SK-N-SH (cell line): ENCODE results near the gene WDR83. TPM values are rescaled to one million over a fixed set of nuclear protein-coding genes. Genes with fewer than 3 reads are reported as not detected.

Source experiments
- CTCF ChIA-PET: fragments of 300-600, 350-600 bp; formaldehyde crosslinking; extraction: SDS; loops from one replicate; lab custom pipeline; 2021; lab: Yijun Ruan, JAX
- POLR2A ChIA-PET: fragments of 350-600 bp; sonication (Branson Sonifier 250); formaldehyde crosslinking; extraction: SDS; loops from one replicate; lab custom pipeline; 2020; ENCODE audit warnings: antibody characterized with exemption, inconsistent platforms; lab: Yijun Ruan, JAX
- DNase-seq: peaks from one replicate; pipeline ENCODE4 v3.0.0; 2012
- H2AFZ ChIP-seq: fragments of 200-600 bp; sonication (generic); 2 replicates; pipeline ENCODE4 v1.8.1; 2016; ENCODE audit warnings: antibody characterized with exemption, mild to moderate bottlenecking, low read depth
- H3F3A ChIP-seq: fragments of 200-600 bp; sonication (generic); replicated peaks from 2 replicates; pipeline ENCODE3; 2016; ENCODE audit warnings: antibody characterized with exemption, mild to moderate bottlenecking; ENCODE audit not compliant: insufficient read depth
- H3K27ac ChIP-seq, 2 experiments: fragments of 200-500 bp in 1 of 2; fragments of 200-600 bp in 1 of 2; sonication (Bioruptor generic) in 1 of 2; sonication (generic), shearing (Covaris generic) in 1 of 2; 2 replicates each; pipeline versions ENCODE4 v1.5.1 to v1.6.1; 2014 to 2016; ENCODE audit warnings: low read depth in 2 of 2, inconsistent platforms in 1 of 2, low read length in 1 of 2, mild to moderate bottlenecking in 1 of 2, mixed read lengths in 1 of 2
- H3K27me3 ChIP-seq: fragments of 200-600 bp; sonication (generic), shearing (Covaris generic); 2 replicates; pipeline ENCODE4 v1.6.1; 2016; ENCODE audit warnings: mixed run types; ENCODE audit not compliant: insufficient read depth
- H3K36me3 ChIP-seq, 2 experiments: fragments of 200-500 bp in 1 of 2; fragments of 200-600 bp in 1 of 2; sonication (Bioruptor generic) in 1 of 2; sonication (generic) in 1 of 2; replicated peaks in 1 of 2; 2 replicates each; pipeline versions ENCODE3 to v1.5.1; 2014 to 2016; ENCODE audit warnings: low read length in 1 of 2, mild to moderate bottlenecking in 1 of 2; ENCODE audit not compliant: insufficient read depth in 2 of 2, control insufficient read depth in 1 of 2
- H3K4me1 ChIP-seq, 2 experiments: fragments of 200-500 bp in 1 of 2; fragments of 200-600 bp in 1 of 2; sonication (Bioruptor generic) in 1 of 2; sonication (generic), shearing (Covaris generic) in 1 of 2; 2 replicates each; pipeline versions ENCODE4 v1.5.1 to v1.6.1; 2014 to 2016; ENCODE audit warnings: low read depth in 1 of 2, low read length in 1 of 2, mixed run types in 1 of 2; ENCODE audit not compliant: insufficient read depth in 2 of 2, control insufficient read depth in 1 of 2
- H3K4me2 ChIP-seq: fragments of 200-600 bp; sonication (generic), shearing (Covaris generic); 2 replicates; pipeline ENCODE4 v1.6.1; 2017; ENCODE audit warnings: mixed run types
- H3K4me3 ChIP-seq, 2 experiments: fragments of 200-500 bp in 1 of 2; fragments of 200-600 bp in 1 of 2; sonication (Bioruptor generic) in 1 of 2; sonication (generic), shearing (Covaris generic) in 1 of 2; 2 replicates each; pipeline versions ENCODE4 v1.5.1 to v1.8.1; 2014 to 2016; ENCODE audit warnings: low read depth in 2 of 2, inconsistent platforms in 1 of 2, low read length in 1 of 2, mild to moderate bottlenecking in 1 of 2, mixed read lengths in 1 of 2, moderate library complexity in 1 of 2
- H3K79me2 ChIP-seq: fragments of 200-600 bp; sonication (generic); 2 replicates; pipeline ENCODE4 v1.8.1; 2017; ENCODE audit warnings: mild to moderate bottlenecking; ENCODE audit not compliant: insufficient read depth
- H3K9ac ChIP-seq: fragments of 200-600 bp; sonication (generic); 2 replicates; pipeline ENCODE4 v1.6.1; 2017; ENCODE audit warnings: mixed run types
- H3K9me2 ChIP-seq: fragments of 200-600 bp; sonication (generic); 2 replicates; pipeline ENCODE4 v1.6.1; 2017; ENCODE audit warnings: mixed run types
- H3K9me3 ChIP-seq: fragments of 200-600 bp; sonication (generic); 2 replicates; pipeline ENCODE4 v1.6.1; 2017; ENCODE audit warnings: mixed run types, mild to moderate bottlenecking, moderate library complexity
- H4K20me1 ChIP-seq: fragments of 200-600 bp; sonication (generic); 2 replicates; pipeline ENCODE4 v1.6.1; 2017; ENCODE audit warnings: mild to moderate bottlenecking, mixed run types; ENCODE audit not compliant: insufficient read depth
- MXI1 ChIP-seq: IDR thresholded peaks from 2 replicates; pipeline ENCODE4 v1.6.1; 2012; ENCODE audit warnings: mild to moderate bottlenecking, low read depth, low read length, improper control_type of control experiment
- NRF1 ChIP-seq: IDR thresholded peaks from 2 replicates; pipeline ENCODE4 v1.6.1; 2012; ENCODE audit warnings: low read depth, mild to moderate bottlenecking, low read length
- PBX3 ChIP-seq: IDR thresholded peaks from 2 replicates; pipeline ENCODE4; 2012
- TAF1 ChIP-seq: IDR thresholded peaks from 2 replicates; pipeline ENCODE4 v1.6.1; 2012; ENCODE audit warnings: low read depth, mild to moderate bottlenecking, low read length, moderate library complexity, borderline replicate concordance
- TEAD4 ChIP-seq: IDR thresholded peaks from 2 replicates; pipeline ENCODE4 v1.4.0; 2012; ENCODE audit warnings: mild to moderate bottlenecking, borderline replicate concordance; ENCODE audit not compliant: insufficient read depth
- WGBS: methylation state at CpG from one replicate; pipeline ENCODE4 v1.1.6; 2017; ENCODE audit warnings: low lambda C conversion rate; 5-methylcytosine and 5-hydroxymethylcytosine counted together
- polyA plus RNA-seq, 3 experiments: library from polyadenylated mRNA; depleted of rRNA; stranded (reverse); fragments of >200 nt; gene quantifications; 2 replicates each; pipeline ENCODE4 v1.2.3, GENCODE V29; 2012

The WDR83 gene
- polyA plus RNA-seq, 1 of the 3 experiments (the other 2 are of a cell fraction), result 18.2 TPM

GRCh38 chr19:12720851-12721655 is 54.4 kb downstream of the WDR83 start:
- peaks cover 74% of the 10 kb centered on the region for H3K79me2 ChIP-seq
- H3K9me3 ChIP-seq, result no peaks in the 10 kb centered on the region
- peaks cover 7 to 8% of the 10 kb centered on the region in 2 experiments; a peak in 3 of 4 replicates for H3K4me1 ChIP-seq
- H4K20me1 ChIP-seq, result no peaks in the 10 kb centered on the region
- H3K9ac ChIP-seq, result peak overlapping the region; percentile 95
- POLR2A ChIA-PET, result interaction anchor here (0.7 to 1.7 kb wide), 4 partner anchors 16 to 72 kb away, joined by 4 to 5 read pairs (median 4); partner anchors contain the start of genes FBXW9, GET3 and JUNB
- H3K27ac ChIP-seq, result peak overlapping the region; percentile 89
- H3K4me3 ChIP-seq, result peak overlapping the region; percentile 63 to 85
- peaks cover 14 to 20% of the 10 kb centered on the region in 2 experiments for H3K36me3 ChIP-seq
- CTCF ChIA-PET, result interaction anchor here (0.6 to 3.8 kb wide), 7 partner anchors 12 to 244 kb away, joined by 3 to 25 read pairs (median 8); partner anchors contain the start of genes GET3 and TRIR
- 6% methylated on average over 28 of the region's 59 CpGs for WGBS
- no peaks in the 10 kb centered on the region for H3K27me3 ChIP-seq
- H3K9me2 ChIP-seq, result no peaks in the 10 kb centered on the region
- H2AFZ ChIP-seq, result no peak overlapping the region
- peaks cover 8% of the 10 kb centered on the region for H3F3A ChIP-seq
- TF ChIP-seq TAF1 (no peak), MXI1 (0 out of 2 replicates have a peak, but pooled peaks have one; percentile 29), NRF1 (0 out of 2 replicates have a peak, but pooled peaks have one; percentile 12)
- H3K4me2 ChIP-seq, result peak overlapping the region; percentile 99
- peak; percentile 62 for DNase-seq

GRCh38 chr19:12721656-12722565 is 55.3 kb downstream of the WDR83 start:
- H3K9ac ChIP-seq, result peak overlapping the region; percentile 95
- H4K20me1 ChIP-seq, result no peaks in the 10 kb centered on the region
- no peaks in the 10 kb centered on the region for H3K9me2 ChIP-seq
- H3K27ac ChIP-seq, result peak overlapping the region; percentile 89
- CTCF ChIA-PET, result interaction anchor here (0.7 to 3.8 kb wide), 9 partner anchors 9 to 126 kb away, joined by 3 to 25 read pairs (median 6); partner anchors contain the start of genes GET3 and TRIR
- under 1% methylated on average over 32 of the region's 65 CpGs for WGBS
- H3F3A ChIP-seq, result peaks cover 14% of the 10 kb centered on the region
- peak; percentile 7; the same call in 1 of the 2 replicates for TF ChIP-seq PBX3
- no peak for TF ChIP-seq TEAD4
- no peaks in the 10 kb centered on the region for H3K27me3 ChIP-seq
- DNase-seq, result peak; percentile 89
- H3K79me2 ChIP-seq, result peaks cover 66% of the 10 kb centered on the region
- H3K9me3 ChIP-seq, result no peaks in the 10 kb centered on the region
- H3K4me1 ChIP-seq, result peaks cover 7 to 8% of the 10 kb centered on the region in 2 experiments; a peak in 3 of 4 replicates
- H2AFZ ChIP-seq, result peak overlapping the region; percentile 66; the same call in 1 of the 2 replicates
- H3K4me3 ChIP-seq, result peak overlapping the region; percentile 63 to 85
- H3K4me2 ChIP-seq, result peak overlapping the region; percentile 99
- POLR2A ChIA-PET, result interaction anchor here (0.7 to 1.7 kb wide), 13 partner anchors 12 to 131 kb away, joined by 3 to 5 read pairs (median 4); partner anchors contain the start of genes FBXW9, GET3, JUNB and MAN2B1
- H3K36me3 ChIP-seq, result peaks cover 10 to 20% of the 10 kb centered on the region in 2 experiments
